NCI-H748 (cell line): Measurements from ENCODE around the gene PSKH1.
A peak's percentile ranks its signal among the peaks of the same experiment; 100 is the strongest.

Source experiments
- DNase-seq: peaks from one replicate; lab custom pipeline; 2025; ENCODE audit not compliant: unreplicated experiment; lab: John Stamatoyannopoulos, UW

The PSKH1 gene

DNA sequence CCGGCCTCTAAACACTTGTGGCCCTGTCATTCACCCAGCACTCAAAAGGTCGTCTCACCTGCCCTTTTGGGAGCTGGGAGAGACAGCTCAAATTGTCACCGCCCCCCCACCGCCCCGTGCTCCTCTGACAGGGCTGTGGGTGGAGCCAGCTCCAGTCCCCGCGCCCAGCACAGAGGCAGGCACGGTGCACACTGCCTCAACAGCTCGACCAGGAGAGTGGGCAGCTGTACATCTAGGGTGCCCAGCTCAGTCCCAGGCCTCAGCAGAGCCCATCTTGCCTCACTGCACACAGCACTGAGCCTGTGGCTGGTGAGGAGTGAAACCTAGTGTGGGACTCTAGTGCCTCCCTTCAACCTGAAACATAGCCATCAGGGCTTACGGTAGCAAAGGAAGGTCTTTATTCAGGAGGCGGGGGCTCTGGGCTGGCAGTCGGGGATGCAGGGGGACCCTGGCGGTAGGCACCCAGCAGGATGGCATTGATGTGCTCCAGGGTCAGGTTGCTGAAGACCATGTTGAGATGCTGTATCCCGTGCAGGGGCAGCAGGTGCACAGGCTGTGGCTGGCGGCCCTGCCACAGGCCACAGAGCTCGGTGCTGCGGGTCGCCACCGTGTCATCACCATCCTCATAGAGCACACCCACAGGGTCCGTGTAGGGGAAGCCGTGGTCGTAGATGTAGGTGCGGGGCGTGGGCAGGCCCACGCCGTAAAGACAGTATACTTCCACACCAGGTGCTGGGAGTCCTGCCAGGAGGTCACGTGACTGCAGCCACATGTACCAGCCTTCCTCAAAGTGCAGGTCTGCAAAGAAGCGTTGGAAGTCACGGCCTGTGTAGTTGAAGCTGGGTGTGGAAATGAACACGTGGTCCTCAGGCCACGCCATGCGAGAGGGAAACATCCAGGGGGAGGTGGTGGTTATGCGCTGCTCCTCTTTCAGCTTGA lies 46.7 kb downstream of the PSKH1 start:
- DNase-seq: no peak

DNA sequence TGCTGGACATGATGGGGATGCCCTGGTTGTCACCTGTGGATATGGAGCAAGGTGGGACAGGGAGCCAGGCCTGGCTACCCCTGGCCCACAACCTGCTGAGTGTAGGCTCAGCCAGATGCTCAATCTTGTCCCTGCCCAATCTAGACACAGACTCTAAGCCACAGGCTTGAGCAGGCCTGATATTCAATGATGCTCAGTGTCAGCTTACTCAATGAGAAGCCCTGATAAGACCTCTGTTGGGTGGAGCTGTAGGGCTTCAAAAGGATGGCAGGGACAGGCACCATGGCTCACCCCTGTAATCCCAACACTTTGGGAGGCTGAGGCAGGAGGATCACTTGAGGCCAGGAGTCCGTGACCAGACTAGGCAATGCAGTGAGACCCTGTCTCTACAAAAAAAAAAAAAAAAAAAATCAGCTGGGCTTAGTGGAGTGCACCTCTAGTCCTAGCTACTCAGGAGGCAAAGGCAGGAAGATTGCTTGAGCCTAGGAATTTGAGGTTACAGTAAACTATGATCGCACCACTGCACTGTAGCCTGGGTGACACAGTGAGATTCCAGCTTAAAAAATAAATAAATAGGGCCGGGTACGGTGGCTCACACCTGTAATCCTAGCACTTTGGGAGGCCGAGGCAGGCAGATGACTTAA lies 47.5 kb downstream of the PSKH1 start:
- DNase-seq: no peak

DNA sequence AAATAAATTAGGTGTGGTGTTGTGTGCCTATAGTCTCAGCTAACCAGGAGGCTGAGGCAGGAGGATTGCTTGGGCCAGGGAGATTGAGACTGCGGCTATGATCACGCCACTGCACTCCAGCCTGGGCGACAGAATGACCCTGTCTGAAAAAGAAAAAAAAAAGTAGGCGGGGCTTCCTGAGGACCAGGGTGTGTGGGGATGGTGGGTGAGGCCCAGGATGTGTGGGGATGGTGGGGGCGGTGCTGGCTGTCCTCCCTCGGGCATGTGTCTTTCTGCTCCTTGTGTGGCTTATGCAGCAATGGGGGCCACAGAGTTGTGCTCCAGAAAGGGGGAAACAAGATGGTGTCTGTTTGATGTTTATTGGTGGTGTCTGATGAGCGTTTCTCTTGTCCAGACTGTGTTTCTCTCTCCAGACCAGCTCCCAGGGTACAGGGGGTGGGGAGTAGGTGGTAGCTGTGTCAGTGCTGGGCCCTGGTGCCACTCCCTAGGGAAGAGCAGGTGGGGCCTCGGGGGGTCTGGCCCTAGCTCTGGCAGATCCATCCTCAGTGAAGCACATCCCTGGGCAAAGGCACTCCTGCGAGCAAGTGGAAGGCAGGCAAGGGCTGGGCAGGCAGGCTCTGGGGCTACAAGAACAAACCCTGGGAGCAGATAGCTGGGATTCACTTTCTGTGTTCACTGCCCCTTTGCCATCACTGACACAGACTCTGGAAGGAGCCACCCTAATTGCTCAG lies 48.6 kb downstream of the PSKH1 start:
- no peak for DNase-seq

GRCh38 chr16:67942200-67942509 lies 49.1 kb downstream of the PSKH1 start:
- peak; percentile 13 for DNase-seq

DNA sequence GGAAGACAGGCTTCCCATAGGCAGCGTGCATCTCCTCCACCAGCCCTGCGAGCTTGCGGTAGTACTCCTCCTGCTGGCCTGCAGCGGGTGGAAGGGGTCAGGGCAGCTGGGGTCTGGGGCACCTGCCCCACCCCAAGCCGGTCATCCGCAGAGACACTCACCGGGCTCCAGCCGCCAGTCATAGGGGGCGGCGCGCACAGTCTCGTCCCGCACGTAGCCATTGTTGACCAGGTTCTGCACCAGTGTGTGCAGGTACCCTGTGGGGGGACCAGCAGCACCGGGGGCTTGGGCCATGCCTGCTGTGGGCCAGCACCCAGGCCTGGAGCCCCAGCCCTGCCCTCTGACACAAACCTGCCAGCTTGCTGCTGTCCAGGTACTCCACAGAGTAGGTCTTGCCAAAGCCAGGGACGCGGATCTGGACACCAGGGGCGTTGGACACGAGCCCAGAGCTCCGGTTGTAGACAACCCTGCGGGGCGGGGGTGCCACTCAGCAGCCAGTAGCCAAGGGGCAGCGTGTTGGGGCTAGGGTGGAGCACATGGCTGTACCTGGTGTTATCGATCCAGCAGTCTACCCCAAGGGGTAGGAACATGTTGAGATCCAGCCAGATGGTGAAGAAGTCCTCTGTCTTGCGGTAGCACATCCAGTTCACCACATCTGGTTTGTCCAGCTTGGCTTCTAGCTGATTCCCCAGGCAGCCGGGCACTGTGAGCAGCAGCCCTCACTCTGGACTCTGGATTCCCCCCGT lies 49.6 kb downstream of the PSKH1 start:
- no peak for DNase-seq

DNA sequence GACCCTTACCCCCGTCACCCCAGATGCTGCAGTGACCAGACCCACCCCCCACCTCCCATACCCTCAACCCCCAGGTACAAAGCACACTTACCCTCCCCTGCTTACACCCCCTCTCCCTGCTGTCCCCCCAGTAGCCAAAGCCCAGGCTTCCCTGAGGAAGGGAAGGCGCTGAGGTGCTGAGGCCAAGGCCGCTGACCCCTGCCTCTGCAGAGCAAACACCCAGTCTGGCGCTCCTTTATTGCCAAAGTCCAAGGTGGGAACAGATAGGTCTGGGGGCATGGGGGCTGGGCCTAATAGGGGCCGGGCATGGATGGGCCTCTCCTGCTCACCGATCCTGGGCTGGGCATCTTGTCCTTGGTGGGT lies 50.2 kb downstream of the PSKH1 start:
- no peak for DNase-seq

- no peak for DNase-seq
Observed at GRCh38 chr16:67943619-67944504, 50.8 kb downstream of the PSKH1 start, which contains the start of gene LCAT. TSS of gene LCAT (minus strand) at chr16:67944120. CDS start at chr16:67944101, 19 bp downstream.

DNA sequence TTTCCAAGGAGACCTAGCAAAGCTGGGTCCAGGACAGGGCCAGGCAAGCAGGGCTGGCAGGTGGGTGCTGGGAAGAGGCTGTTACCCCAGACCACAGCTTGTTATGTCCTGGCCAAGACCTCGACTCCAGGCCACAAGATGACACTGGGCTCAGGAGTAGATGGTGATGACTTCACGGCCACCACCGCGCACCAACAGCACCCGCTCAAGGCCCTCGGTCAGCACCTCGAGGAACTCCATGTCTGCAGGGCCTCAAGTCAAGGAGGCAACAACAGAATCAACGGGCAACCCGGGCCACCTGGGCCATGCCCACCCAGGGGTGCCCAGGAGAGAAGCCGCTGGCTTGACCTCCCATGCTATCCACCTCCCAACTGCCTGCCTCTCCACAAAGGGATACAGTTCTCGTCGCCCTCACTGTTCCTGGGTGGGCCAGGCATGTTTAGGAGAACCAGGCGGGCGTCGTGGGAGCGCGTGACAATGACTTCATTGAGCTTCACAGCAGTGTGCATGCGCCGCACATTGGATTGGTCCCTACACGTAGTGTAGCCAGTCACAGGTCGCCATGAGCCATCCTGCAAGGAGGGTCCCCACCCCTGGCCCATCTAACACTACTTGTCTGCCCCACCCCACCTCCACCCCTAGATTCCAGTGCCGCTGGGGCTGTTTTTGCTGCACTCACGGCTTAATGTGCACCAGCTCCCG lies 51.8 kb downstream of the PSKH1 start:
- no peak for DNase-seq

GRCh38 chr16:67945392-67945933 lies 52.4 kb downstream of the PSKH1 start:
- DNase-seq: no peak

- no peak for DNase-seq
Observed at GRCh38 chr16:67946128-67946569, 53.1 kb downstream of the PSKH1 start.

DNA sequence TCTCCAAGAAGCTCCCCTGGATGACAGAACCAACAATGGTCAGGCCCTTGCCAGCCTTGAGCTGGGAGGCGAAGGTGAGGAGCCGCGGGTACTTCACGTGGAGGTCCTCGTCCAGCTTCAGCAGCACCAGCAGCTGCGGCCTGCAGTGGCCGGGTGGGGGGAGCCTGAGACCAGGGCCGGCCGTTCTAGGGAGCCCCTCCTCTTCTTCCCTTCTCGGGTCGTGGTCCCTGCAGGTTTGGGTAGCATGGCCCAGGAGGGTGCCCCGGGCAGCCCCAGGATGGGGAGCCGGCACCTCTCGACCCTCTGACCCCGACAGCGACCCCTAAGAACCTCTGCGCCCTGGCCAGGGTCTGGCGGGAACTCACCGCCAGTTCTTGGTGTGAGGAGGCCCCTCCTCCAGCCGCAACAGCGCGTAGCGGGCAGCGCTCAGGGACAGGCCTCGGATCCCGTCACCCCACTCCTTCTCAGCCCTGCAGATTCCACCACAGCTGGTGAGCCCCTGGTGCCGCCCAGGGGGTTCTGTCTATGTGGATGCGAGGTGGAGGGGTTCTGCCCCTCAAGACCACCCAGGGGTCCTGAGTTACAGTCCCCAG lies 54.0 kb downstream of the PSKH1 start:
- no peak for DNase-seq

GRCh38 chr16:67948015-67948414 lies 55.0 kb downstream of the PSKH1 start:
- no peak for DNase-seq

GRCh38 chr16:67949645-67950044 lies 56.6 kb downstream of the PSKH1 start:
- DNase-seq: no peak

GRCh38 chr16:67950335-67950843 lies 57.3 kb downstream of the PSKH1 start:
- DNase-seq: no peak

- DNase-seq: no peak
Observed at GRCh38 chr16:67951485-67951884, 58.4 kb downstream of the PSKH1 start.

DNA sequence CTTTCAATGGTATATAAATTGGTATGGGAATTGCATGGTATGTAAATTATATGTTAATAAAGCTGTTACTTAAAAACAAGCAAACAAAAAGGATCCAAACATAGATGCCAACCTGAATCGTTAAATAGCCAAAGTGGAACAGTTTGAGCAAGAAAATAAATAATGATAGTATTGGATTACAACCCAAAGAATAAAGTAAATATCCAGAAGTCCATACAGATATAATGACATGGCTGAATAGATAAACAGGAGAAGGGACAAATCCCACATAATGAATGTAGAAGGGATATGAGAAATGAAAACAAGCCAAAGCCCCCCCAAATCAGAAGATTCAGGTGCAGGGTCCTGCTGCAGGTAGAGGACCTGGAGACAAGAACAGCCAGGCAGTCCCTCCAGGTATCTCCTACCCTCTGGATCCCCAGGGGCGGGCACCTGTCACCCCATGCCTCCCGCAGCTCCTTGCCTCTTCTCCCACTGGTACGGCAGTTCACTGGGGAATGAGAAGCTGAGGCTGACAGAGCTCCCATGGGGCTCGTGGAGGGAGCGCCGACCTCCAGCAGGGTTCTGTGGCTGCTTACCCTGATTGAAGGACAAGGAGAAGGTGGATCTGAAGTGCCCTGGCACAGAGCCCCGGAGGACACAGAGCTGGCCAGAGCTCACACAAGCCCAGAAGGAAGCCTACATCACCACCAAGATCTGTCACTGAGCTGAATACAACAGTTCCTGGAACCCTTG lies 60.8 kb downstream of the PSKH1 start:
- DNase-seq: no peak

GRCh38 chr16:67954421-67955196 lies 61.6 kb downstream of the PSKH1 start:
- DNase-seq: no peak
